ES-I3 (cell line): ENCODE data around the gene SMIM24.
A peak's percentile ranks its signal among the peaks of the same experiment; 100 is the strongest.

ENCODE experiments used
- H3K36me3 ChIP-seq: 2 replicates; pipeline ENCODE4 v1.6.1; 2013; ENCODE audit warnings: mild to moderate bottlenecking, low read length, control low read depth, moderate library complexity; ENCODE audit not compliant: insufficient read depth
- H3K4me1 ChIP-seq: 2 replicates; pipeline ENCODE4 v1.6.1; 2013; ENCODE audit warnings: mild to moderate bottlenecking, control low read depth, low read length; ENCODE audit not compliant: insufficient read depth
- H3K9ac ChIP-seq: 2 replicates; pipeline ENCODE4 v1.6.1; 2013; ENCODE audit warnings: low read depth, mild to moderate bottlenecking, low read length, moderate library complexity
- H3K9me3 ChIP-seq: 2 replicates; pipeline ENCODE4 v1.6.1; 2013; ENCODE audit warnings: mild to moderate bottlenecking, low read length, moderate library complexity; ENCODE audit not compliant: control insufficient read depth, insufficient read depth

Gene SMIM24

DNA sequence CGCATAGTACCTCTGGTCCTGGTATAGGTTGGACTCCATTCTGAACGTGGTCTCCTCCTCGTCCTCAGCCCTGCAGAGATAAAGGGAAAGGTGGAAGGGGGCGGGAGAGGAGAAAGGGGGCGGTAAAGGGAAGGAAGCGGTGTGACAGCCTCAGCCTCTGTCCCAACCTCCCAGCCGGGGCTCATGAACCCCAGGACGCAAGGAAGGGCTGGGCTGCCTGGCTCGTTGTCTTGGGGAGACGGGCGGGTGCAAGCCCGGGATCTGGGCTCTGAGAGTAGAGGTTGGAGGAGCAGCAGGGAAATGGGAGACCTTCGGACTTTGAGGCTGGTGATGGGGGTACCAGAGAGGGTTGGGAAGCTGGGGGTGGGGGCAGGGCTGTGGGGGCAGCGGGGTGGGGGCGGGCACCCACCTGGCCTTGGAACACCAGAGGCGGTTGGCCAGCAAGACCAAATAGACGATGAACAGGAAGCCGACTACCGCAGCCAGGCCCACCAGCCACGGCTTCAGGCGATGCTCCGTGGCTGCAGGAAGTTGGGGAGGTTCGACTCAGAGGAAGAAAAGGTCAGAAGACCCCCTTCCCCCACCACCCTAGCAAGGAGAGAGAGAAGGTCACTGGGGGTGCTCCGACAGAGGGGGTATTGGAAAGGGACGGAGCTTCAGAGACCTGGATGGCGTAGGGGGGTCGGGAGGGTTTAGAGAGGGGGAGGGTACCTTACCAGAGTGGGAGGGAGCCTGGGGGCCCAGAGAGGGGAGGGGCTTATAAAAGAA, 1.7 kb downstream of the SMIM24 start:
- Histone ChIP-seq H3K9me3 (no peaks in the 10 kb centered on the region), H3K36me3 (no peaks in the 10 kb centered on the region), H3K9ac (peak overlapping the region; percentile 53; the same call in 1 of the 2 replicates)

DNA sequence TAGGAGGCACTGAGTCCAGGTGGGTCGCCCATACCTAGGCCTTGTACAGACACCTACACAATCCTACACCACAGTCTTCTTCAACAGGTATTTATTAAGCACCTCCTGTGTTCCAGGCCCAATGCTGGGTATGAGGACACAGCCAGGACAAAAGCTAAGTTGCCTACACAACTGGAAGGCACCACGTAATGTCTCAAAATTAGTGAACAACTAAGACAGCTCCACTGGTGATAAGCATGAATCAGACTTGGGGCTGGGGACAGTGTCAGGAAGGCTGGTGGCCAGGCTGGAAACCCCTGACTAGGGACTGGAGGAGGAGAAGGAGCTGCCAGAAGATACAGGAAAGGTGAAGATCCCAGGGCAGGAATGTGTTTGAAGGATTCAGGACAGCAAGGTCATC, 2.4 kb downstream of the SMIM24 start:
- Histone ChIP-seq H3K36me3 (no peaks in the 10 kb centered on the region), H3K9me3 (no peaks in the 10 kb centered on the region), H3K9ac (no peak overlapping the region; the same call in 1 of the 2 replicates), H3K4me1 (peaks cover 9% of the 10 kb centered on the region; the same call in 1 of the 2 replicates)

More for the DNA sequence above, 1.7 kb downstream of the SMIM24 start:
- peaks cover 9% of the 10 kb centered on the region; the same call in 1 of the 2 replicates for H3K4me1 ChIP-seq

GRCh38 chr19:3477506-3477905, 2.8 kb downstream of the SMIM24 start:
- H3K9me3 ChIP-seq = no peaks in the 10 kb centered on the region
- peaks cover 9% of the 10 kb centered on the region; the same call in 1 of the 2 replicates for H3K4me1 ChIP-seq
- H3K9ac ChIP-seq = no peak overlapping the region
- no peaks in the 10 kb centered on the region for H3K36me3 ChIP-seq

DNA sequence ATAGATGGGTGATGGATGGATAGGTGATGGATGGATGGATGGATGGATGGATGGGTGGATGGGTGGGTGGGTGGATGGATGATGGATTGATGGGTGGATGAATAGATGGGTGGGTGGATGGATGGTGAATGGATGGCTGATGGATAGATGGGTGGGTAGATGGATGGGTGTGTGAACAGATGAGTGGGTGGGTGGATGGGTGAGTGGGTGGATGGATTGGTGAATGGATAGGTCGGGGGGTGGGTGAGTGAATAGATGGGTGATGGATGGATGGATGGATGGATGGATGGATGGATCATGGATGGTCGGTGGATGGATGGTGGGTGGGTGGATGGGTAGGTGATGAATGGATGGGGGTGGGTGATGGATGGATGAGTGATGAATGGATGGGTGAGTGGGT, 3.5 kb downstream of the SMIM24 start:
- Histone ChIP-seq H3K9ac (no peak overlapping the region), H3K36me3 (no peaks in the 10 kb centered on the region), H3K4me1 (peaks cover 9% of the 10 kb centered on the region; the same call in 1 of the 2 replicates), H3K9me3 (no peaks in the 10 kb centered on the region)

- Histone ChIP-seq H3K9me3 (no peaks in the 10 kb centered on the region), H3K36me3 (no peaks in the 10 kb centered on the region), H3K9ac (no peak overlapping the region), H3K4me1 (no peaks in the 10 kb centered on the region)
These were observed 4.9 kb downstream of the SMIM24 start for GRCh38 chr19:3475449-3475848.

DNA sequence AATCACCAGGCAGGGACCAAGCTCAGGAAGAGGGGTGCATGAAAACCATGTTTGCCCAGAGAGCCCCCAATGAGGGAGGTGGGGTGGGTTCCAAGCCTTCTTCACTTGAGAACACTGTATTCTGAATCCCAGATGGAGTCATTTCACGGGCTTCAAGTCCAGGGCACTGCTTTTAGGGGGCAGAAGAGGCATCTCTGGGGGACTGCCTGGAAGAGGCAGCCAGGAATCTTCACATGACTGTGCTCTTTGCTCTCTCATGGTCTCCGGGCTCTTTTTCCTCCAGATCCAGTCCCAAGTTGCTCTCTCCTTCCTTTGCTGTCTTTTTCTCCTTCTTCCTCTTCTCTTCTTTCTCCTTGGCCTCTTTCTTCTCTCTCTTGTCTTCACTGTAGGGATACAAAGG, 5.7 kb downstream of the SMIM24 start:
- Histone ChIP-seq H3K36me3 (no peaks in the 10 kb centered on the region), H3K4me1 (no peaks in the 10 kb centered on the region), H3K9me3 (no peaks in the 10 kb centered on the region), H3K9ac (no peak overlapping the region)

DNA sequence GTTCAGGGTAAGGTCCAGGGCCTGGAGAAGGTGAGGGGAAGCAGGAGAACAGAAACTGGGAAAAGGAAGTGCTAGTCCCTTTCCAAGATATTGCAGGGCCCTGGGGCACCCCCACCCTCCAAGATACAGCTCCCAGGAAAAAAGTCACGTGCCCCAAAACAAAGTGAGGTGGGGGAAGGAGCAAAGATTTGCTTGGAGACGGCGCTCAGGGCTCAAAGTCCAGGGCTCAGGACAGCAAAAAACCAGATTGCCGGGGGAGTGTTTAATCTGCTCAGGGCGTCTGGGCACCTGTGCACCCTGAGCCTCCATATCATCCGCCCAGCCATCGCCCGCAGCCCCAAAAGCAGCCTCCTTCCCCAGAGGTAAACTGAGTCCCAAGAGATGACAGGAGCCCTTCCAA, 6.3 kb downstream of the SMIM24 start:
- Histone ChIP-seq H3K36me3 (no peaks in the 10 kb centered on the region), H3K9ac (no peak overlapping the region), H3K9me3 (no peaks in the 10 kb centered on the region), H3K4me1 (no peaks in the 10 kb centered on the region)

GRCh38 chr19:3471954-3472655, 8.2 kb downstream of the SMIM24 start:
- Histone ChIP-seq H3K36me3 (no peaks in the 10 kb centered on the region), H3K4me1 (no peaks in the 10 kb centered on the region), H3K9ac (no peak overlapping the region), H3K9me3 (peaks cover 4% of the 10 kb centered on the region)

DNA sequence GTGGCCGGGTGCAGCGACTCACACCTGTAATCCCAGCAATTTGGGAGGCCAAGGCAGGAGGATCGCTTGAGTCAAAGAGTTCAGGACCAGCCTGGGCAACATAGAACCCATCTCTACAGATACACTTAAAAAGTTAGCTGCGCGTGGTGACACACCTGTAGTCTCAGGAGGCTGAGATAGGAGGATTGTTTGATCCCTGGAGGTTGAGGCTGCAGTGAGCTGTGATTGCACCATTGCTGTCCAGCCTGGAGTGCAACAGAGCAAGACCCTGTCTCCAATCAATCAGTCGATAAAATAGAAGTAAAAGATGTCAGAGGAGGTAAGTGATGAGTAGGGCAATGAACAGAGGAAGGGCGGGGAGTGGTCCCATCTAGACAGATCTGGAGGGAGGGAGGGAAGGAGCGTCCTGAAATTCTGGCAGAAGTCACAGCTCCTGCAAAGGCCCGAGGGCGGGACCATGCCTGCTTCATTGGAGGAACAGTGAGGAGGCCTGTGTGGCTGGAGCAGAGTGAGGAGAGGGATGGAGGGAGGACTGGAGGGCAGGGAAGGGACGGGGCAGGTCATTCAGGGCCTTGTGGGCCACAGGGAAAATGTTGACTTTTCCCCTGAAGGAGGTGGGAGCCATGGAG, 9.7 kb downstream of the SMIM24 start:
- Histone ChIP-seq H3K36me3 (no peaks in the 10 kb centered on the region), H3K4me1 (no peaks in the 10 kb centered on the region), H3K9ac (no peak overlapping the region), H3K9me3 (peaks cover 4% of the 10 kb centered on the region)

- no peaks in the 10 kb centered on the region for H3K4me1 ChIP-seq
- H3K9ac ChIP-seq = no peak overlapping the region
- H3K36me3 ChIP-seq = no peaks in the 10 kb centered on the region
- peaks cover 4% of the 10 kb centered on the region for H3K9me3 ChIP-seq
These were observed 10.5 kb downstream of the SMIM24 start for GRCh38 chr19:3469638-3470499.

DNA sequence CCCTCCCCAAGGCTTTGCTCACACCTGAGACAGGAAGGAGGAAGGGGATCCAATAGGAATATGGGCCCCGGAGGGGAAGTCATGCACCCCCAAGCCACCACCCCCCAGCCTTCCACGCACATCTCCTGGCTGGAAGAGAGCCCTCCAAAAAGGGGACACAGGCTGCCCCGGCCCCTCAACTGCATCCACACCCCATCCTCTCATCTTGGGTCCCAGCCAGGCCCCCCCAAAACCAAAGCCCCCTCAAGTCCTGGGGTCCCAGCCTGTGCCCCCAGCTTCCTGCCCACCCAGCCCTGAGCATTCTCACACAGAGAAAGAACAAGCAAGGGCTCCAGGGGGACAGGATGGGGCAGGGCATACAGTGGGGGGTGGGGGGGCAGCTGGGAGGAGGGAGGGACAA, 12.1 kb downstream of the SMIM24 start:
- Histone ChIP-seq H3K9ac (no peak overlapping the region), H3K9me3 (peaks cover 4% of the 10 kb centered on the region), H3K4me1 (no peaks in the 10 kb centered on the region), H3K36me3 (no peaks in the 10 kb centered on the region)

DNA sequence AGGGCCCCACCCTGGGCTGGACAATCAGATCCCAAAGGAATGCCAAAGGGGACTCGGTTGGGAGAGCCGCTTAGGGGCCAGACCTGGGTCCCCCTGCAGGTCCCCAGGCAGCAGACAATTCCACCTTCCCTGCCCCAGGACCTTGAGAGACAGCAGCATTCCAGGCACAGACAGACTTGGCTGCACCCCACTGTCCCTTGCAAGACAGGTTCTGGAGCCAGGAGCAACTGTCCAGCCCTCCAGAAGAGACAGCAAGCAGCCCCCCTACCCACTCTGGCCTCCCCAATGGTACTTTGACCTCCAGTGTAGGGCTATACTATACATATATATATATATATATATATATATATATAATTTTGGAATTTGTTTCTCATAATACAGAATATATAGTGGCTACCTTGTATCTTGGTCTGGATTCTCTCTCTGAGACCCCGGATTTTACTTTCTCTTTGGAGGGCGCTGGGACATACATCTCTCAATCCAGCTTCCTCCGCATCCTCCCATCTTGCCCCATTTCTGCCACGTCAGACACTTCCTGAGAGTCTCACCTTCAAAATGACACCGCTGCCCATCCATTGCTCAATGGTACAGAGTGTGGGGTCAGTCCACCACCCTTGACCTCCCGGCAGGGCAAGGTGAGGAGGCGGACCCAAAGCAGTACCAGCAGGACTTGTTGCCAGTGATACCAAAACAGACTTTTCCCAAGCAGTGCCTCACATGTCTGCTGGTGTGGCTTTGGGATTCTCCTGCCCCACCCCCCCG, 12.7 kb downstream of the SMIM24 start:
- H3K36me3 ChIP-seq = no peaks in the 10 kb centered on the region
- H3K9me3 ChIP-seq = peaks cover 4% of the 10 kb centered on the region
- no peak overlapping the region for H3K9ac ChIP-seq
- H3K4me1 ChIP-seq = no peaks in the 10 kb centered on the region

- H3K9me3 ChIP-seq = peaks cover 4% of the 10 kb centered on the region
- H3K4me1 ChIP-seq = no peaks in the 10 kb centered on the region
These were observed 13.7 kb downstream of the SMIM24 start for GRCh38 chr19:3466635-3467034.

More at GRCh38 chr19:3466635-3467034, 13.7 kb downstream of the SMIM24 start:
- no peaks in the 10 kb centered on the region for H3K36me3 ChIP-seq
- H3K9ac ChIP-seq = no peak overlapping the region
